ENCODE results near the gene CPEB2. TPM values are rescaled to one million over a fixed set of nuclear protein-coding genes. Genes with fewer than 3 reads are reported as not detected.

Gene CPEB2
- total RNA-seq, 1 donor from 2014 or later = 12.5 TPM

DNA sequence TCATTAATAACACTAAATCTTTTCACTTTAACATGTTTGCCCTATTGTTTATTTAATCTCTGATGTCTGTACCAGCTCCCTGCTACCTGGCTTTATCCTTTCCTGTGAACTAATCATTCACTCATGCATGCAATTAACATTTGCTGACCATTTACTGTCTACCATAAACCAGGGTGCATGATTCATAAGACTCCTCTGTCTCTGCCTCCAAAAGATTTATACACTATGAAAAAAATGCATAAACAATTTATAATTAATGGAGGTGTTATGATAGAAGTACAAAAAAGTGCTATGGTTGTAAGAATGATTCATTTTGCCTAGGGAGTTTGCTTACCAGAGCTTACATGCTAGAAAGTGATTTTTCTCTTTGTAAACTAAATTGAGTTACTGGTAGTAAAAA, 24.5 kb upstream of the CPEB2 start:
- H3K27me3 Mint-ChIP-seq = no peaks in the 10 kb centered on the region
- H3K36me3 Mint-ChIP-seq = no peaks in the 10 kb centered on the region
- no peak for DNase-seq (ENCODE audit: extremely low spot score, unreplicated experiment)
- H3K27ac Mint-ChIP-seq = no peak overlapping the region
- H3K9me3 Mint-ChIP-seq = no peaks in the 10 kb centered on the region
- H3K4me1 Mint-ChIP-seq (ENCODE audit: unreplicated experiment) = no peaks in the 10 kb centered on the region
- H3K4me3 Mint-ChIP-seq = no peak overlapping the region
- TF ChIP-seq, protein P1, sequence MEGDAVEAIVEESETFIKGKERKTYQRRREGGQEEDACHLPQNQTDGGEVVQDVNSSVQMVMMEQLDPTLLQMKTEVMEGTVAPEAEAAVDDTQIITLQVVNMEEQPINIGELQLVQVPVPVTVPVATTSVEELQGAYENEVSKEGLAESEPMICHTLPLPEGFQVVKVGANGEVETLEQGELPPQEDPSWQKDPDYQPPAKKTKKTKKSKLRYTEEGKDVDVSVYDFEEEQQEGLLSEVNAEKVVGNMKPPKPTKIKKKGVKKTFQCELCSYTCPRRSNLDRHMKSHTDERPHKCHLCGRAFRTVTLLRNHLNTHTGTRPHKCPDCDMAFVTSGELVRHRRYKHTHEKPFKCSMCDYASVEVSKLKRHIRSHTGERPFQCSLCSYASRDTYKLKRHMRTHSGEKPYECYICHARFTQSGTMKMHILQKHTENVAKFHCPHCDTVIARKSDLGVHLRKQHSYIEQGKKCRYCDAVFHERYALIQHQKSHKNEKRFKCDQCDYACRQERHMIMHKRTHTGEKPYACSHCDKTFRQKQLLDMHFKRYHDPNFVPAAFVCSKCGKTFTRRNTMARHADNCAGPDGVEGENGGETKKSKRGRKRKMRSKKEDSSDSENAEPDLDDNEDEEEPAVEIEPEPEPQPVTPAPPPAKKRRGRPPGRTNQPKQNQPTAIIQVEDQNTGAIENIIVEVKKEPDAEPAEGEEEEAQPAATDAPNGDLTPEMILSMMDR (conservative IDR thresholded peaks at IDR 0.05) = no peak

DNA sequence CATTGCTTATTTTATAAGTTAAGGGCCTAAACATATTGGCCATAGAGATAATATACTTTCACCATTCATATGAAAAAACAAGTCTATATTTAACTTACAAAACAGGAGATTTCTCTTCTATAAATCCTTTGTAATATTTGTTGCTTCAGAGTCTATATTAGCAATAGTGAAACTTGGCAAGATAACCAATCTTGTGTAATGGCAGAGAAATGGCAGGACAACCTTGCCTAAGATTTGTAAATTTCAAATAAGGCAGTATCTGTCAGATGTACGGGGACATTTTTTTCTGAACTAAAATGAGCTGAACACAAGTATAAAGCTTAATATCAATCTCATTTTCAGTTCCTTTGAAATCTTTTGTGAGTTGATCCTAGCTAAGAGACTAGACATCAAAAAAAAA, 17.8 kb upstream of the CPEB2 start:
- Mint-ChIP-seq H3K9me3 (no peaks in the 10 kb centered on the region), H3K36me3 (no peaks in the 10 kb centered on the region), H3K4me1 (ENCODE audit: unreplicated experiment) (no peaks in the 10 kb centered on the region), H3K4me3 (no peak overlapping the region), H3K27ac (no peak overlapping the region), H3K27me3 (no peaks in the 10 kb centered on the region)
- TF ChIP-seq, protein P1 (conservative IDR thresholded peaks at IDR 0.05) = no peak
- DNase-seq (ENCODE audit: extremely low spot score, unreplicated experiment) = no peak

DNA sequence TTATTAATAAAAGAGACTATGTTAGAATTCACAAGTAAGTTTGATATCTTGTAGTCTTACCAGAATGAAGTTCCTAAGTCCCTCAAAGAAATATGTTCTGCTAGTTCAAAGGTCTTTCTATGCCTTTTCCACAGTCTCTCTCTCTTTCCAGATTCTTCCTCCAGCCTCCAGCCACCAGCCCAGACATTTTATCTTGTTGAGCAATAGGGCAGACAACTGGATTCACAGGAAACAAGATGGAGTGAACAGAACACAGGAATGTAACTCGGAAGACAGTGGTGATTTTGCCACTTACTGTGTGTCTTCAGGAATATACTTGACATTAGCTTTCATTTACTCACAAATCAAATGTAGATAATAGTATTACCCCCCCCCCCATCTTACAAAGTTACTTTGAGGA, 17.1 kb upstream of the CPEB2 start:
- Mint-ChIP-seq H3K4me3 (no peak overlapping the region), H3K9me3 (no peaks in the 10 kb centered on the region), H3K36me3 (no peaks in the 10 kb centered on the region), H3K27ac (no peak overlapping the region), H3K27me3 (no peaks in the 10 kb centered on the region), H3K4me1 (ENCODE audit: unreplicated experiment) (no peaks in the 10 kb centered on the region)
- DNase-seq (ENCODE audit: extremely low spot score, unreplicated experiment) = no peak
- TF ChIP-seq, protein P1 (conservative IDR thresholded peaks at IDR 0.05) = no peak

DNA sequence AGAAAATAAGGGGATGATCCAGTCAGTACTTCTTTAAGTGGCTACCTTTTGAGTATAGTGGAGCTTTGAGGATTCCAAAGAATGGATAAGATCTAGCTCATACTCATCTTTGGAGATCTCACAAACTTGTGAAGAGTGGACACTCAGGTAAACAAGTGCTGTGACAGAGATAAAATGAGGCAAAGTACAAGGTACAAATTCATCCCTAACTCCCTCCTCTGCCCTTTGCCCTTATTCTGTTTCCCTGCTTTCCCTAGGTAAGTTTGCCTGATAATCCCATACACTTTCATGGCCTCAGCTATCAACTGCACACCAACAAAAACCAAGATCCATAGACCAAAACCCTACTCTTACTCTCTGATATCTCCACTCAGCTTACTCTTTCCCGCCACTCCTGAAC, 16.4 kb upstream of the CPEB2 start:
- Mint-ChIP-seq H3K4me1 (ENCODE audit: unreplicated experiment) (no peaks in the 10 kb centered on the region), H3K27ac (no peak overlapping the region), H3K4me3 (no peak overlapping the region), H3K36me3 (no peaks in the 10 kb centered on the region), H3K9me3 (no peaks in the 10 kb centered on the region), H3K27me3 (no peaks in the 10 kb centered on the region)
- no peak for DNase-seq (ENCODE audit: extremely low spot score, unreplicated experiment)
- TF ChIP-seq, protein P1 (conservative IDR thresholded peaks at IDR 0.05) = no peak

DNA sequence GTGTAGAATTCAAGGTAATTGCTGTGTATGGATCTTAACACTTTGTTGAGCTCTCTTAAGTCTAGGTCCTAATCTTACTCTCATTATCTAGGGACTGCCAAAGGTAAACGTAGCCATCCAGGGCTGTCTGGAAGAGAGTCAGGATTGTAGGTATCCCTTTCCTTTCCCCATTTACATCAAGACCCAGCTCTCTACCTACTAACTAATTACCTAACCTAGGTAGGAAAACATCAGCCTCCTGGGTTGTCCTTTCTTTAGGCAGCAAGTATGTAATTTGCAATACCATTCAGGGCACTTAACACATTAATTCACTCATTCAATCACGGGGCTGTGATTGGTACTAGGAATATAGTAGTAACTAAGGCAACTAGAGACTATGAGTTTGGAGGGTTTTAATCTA, 15.2 kb upstream of the CPEB2 start:
- TF ChIP-seq, protein P1 (conservative IDR thresholded peaks at IDR 0.05) = no peak
- H3K4me3 Mint-ChIP-seq = no peak overlapping the region
- H3K36me3 Mint-ChIP-seq = no peaks in the 10 kb centered on the region
- no peak overlapping the region for H3K27ac Mint-ChIP-seq
- H3K27me3 Mint-ChIP-seq = no peaks in the 10 kb centered on the region
- no peaks in the 10 kb centered on the region for H3K9me3 Mint-ChIP-seq
- H3K4me1 Mint-ChIP-seq (ENCODE audit: unreplicated experiment) = no peaks in the 10 kb centered on the region
- DNase-seq (ENCODE audit: extremely low spot score, unreplicated experiment) = no peak

DNA sequence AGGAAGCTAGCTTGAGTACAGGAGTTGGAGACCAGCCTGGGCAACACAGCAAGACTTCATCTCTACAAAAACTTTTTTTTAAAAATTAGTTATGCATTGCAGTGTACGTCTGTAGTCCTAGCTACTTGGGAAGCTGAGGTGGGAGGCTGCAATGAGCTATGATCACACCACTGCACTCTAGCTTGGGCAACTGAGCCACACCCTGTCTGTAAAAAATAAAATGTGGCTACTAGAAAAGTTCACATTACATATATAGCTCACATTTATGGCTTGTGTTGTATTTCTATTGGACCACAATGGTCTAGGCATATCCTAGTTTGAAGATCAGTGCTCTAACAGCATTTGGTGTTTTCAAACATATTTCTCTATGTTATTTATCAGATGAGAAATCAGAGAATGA, 11.8 kb upstream of the CPEB2 start:
- no peak for DNase-seq (ENCODE audit: extremely low spot score, unreplicated experiment)
- Mint-ChIP-seq H3K36me3 (no peaks in the 10 kb centered on the region), H3K27me3 (peaks cover 4% of the 10 kb centered on the region), H3K4me3 (no peak overlapping the region), H3K4me1 (ENCODE audit: unreplicated experiment) (no peaks in the 10 kb centered on the region), H3K27ac (no peak overlapping the region), H3K9me3 (no peaks in the 10 kb centered on the region)
- TF ChIP-seq, protein P1 (conservative IDR thresholded peaks at IDR 0.05) = no peak

Data from type B pancreatic cell (in vitro differentiated cells).